ENCODE results near the gene PDGFRB.
A peak's percentile ranks its signal among the peaks of the same experiment; 100 is the strongest.

Gene PDGFRB

GRCh38 chr5:150176745-150177477 lies 21.3 kb upstream of the PDGFRB start:
- no peaks in the 10 kb centered on the region for H3K9me3 Mint-ChIP-seq
- no peak for ATAC-seq (replicated peaks)
- H3K4me3 Mint-ChIP-seq = no peak overlapping the region
- no peaks in the 10 kb centered on the region for H3K36me3 Mint-ChIP-seq
- no peak for DNase-seq
- peaks cover 21 to 41% of the 10 kb centered on the region in 2 donors for H3K27me3 Mint-ChIP-seq
- H3K27ac Mint-ChIP-seq = no peak overlapping the region
- H3K4me1 Mint-ChIP-seq = no peaks in the 10 kb centered on the region

GRCh38 chr5:150175536-150175935 lies 19.9 kb upstream of the PDGFRB start:
- Mint-ChIP-seq H3K4me1 (no peaks in the 10 kb centered on the region), H3K36me3 (no peaks in the 10 kb centered on the region), H3K4me3 (no peak overlapping the region), H3K27ac (no peak overlapping the region), H3K27me3 (peaks cover 30 to 39% of the 10 kb centered on the region in 2 donors), H3K9me3 (no peaks in the 10 kb centered on the region)
- ATAC-seq (replicated peaks) (peak in 1 of 2 donors; percentile 36), DNase-seq (no peak)

- H3K27me3 Mint-ChIP-seq = peaks cover 33 to 43% of the 10 kb centered on the region in 2 donors
- no peak overlapping the region for H3K27ac Mint-ChIP-seq
- no peaks in the 10 kb centered on the region for H3K36me3 Mint-ChIP-seq
- ATAC-seq (replicated peaks) (no peak), DNase-seq (no peak)
- no peaks in the 10 kb centered on the region for H3K9me3 Mint-ChIP-seq
- no peaks in the 10 kb centered on the region for H3K4me1 Mint-ChIP-seq
- H3K4me3 Mint-ChIP-seq = no peak overlapping the region
Observed at GRCh38 chr5:150175076-150175475, 19.4 kb upstream of the PDGFRB start.

GRCh38 chr5:150174285-150174684 lies 18.6 kb upstream of the PDGFRB start:
- DNase-seq (no peak), ATAC-seq (replicated peaks) (no peak)
- Mint-ChIP-seq H3K4me1 (no peaks in the 10 kb centered on the region), H3K27me3 (peaks cover 36 to 51% of the 10 kb centered on the region in 2 donors), H3K36me3 (no peaks in the 10 kb centered on the region), H3K9me3 (no peaks in the 10 kb centered on the region), H3K4me3 (no peak overlapping the region), H3K27ac (no peak overlapping the region)

GRCh38 chr5:150173161-150173560 lies 17.5 kb upstream of the PDGFRB start:
- no peaks in the 10 kb centered on the region for H3K9me3 Mint-ChIP-seq
- ATAC-seq (replicated peaks) (no peak), DNase-seq (no peak)
- H3K27me3 Mint-ChIP-seq = peaks cover 44 to 62% of the 10 kb centered on the region in 2 donors
- no peaks in the 10 kb centered on the region for H3K4me1 Mint-ChIP-seq
- H3K27ac Mint-ChIP-seq = no peak overlapping the region
- H3K36me3 Mint-ChIP-seq = no peaks in the 10 kb centered on the region
- H3K4me3 Mint-ChIP-seq = no peak overlapping the region

GRCh38 chr5:150172556-150172955 lies 16.9 kb upstream of the PDGFRB start:
- peaks cover 0 to 1% of the 10 kb centered on the region in 2 donors for H3K4me1 Mint-ChIP-seq
- H3K4me3 Mint-ChIP-seq = no peak overlapping the region
- H3K27me3 Mint-ChIP-seq = peaks cover 50 to 68% of the 10 kb centered on the region in 2 donors
- ATAC-seq (replicated peaks) (no peak), DNase-seq (no peak)
- no peaks in the 10 kb centered on the region for H3K36me3 Mint-ChIP-seq
- H3K27ac Mint-ChIP-seq = no peak overlapping the region
- H3K9me3 Mint-ChIP-seq = no peaks in the 10 kb centered on the region

- no peaks in the 10 kb centered on the region for H3K36me3 Mint-ChIP-seq
- no peak overlapping the region for H3K27ac Mint-ChIP-seq
- peaks cover 0 to 3% of the 10 kb centered on the region in 2 donors for H3K4me1 Mint-ChIP-seq
- DNase-seq = no peak
- H3K9me3 Mint-ChIP-seq = no peaks in the 10 kb centered on the region
- ATAC-seq (replicated peaks) = no peak
- peaks cover 53 to 71% of the 10 kb centered on the region in 2 donors for H3K27me3 Mint-ChIP-seq
- no peak overlapping the region for H3K4me3 Mint-ChIP-seq
Observed at GRCh38 chr5:150172145-150172544, 16.5 kb upstream of the PDGFRB start.

- DNase-seq = no peak
- Mint-ChIP-seq H3K36me3 (no peaks in the 10 kb centered on the region), H3K9me3 (no peaks in the 10 kb centered on the region), H3K27ac (no peak overlapping the region), H3K27me3 (peaks cover 63 to 68% of the 10 kb centered on the region in 2 donors), H3K4me3 (no peak overlapping the region), H3K4me1 (peaks cover 1 to 3% of the 10 kb centered on the region in 2 donors)
- ATAC-seq (replicated peaks) = no peak
Observed at GRCh38 chr5:150168864-150169263, 13.2 kb upstream of the PDGFRB start.

GRCh38 chr5:150167908-150168307 lies 12.3 kb upstream of the PDGFRB start:
- Mint-ChIP-seq H3K4me1 (peaks cover 5% of the 10 kb centered on the region in 2 donors), H3K4me3 (no peak overlapping the region), H3K27ac (no peak overlapping the region), H3K27me3 (peaks cover 55 to 62% of the 10 kb centered on the region in 2 donors), H3K36me3 (no peaks in the 10 kb centered on the region), H3K9me3 (no peaks in the 10 kb centered on the region)
- no peak for DNase-seq
- ATAC-seq (replicated peaks) = no peak

GRCh38 chr5:150167512-150167850 lies 11.8 kb upstream of the PDGFRB start:
- no peak for DNase-seq
- Mint-ChIP-seq H3K9me3 (no peaks in the 10 kb centered on the region), H3K4me3 (peak overlapping the region in 1 of 2 donors; percentile 42), H3K27me3 (peaks cover 54 to 61% of the 10 kb centered on the region in 2 donors), H3K27ac (no peak overlapping the region), H3K36me3 (no peaks in the 10 kb centered on the region), H3K4me1 (peaks cover 5 to 7% of the 10 kb centered on the region in 2 donors)
- ATAC-seq (replicated peaks) = no peak

- no peak within 1 kb of the TSS for H3K27ac Mint-ChIP-seq
- H3K9me3 Mint-ChIP-seq = no peaks in the 10 kb centered on the region
- H3K27me3 Mint-ChIP-seq = peaks cover 48 to 55% of the 10 kb centered on the region in 2 donors
- H3K4me3 Mint-ChIP-seq = peak within 1 kb of the TSS in 1 of 2 donors; percentile 42
- ATAC-seq (replicated peaks) = no peak
- DNase-seq = no peak
- H3K4me1 Mint-ChIP-seq = peaks cover 5 to 11% of the 10 kb centered on the region in 2 donors
- no peaks in the 10 kb centered on the region for H3K36me3 Mint-ChIP-seq
Observed at GRCh38 chr5:150166650-150167511, 11.2 kb upstream of the PDGFRB start, which contains the start of gene CDX1. Gene CDX1 (plus strand): TSS chr5:150166778. CDS start chr5:150166877, 99 bp downstream.

- H3K4me3 Mint-ChIP-seq = no peak overlapping the region
- no peak for DNase-seq
- H3K27ac Mint-ChIP-seq = no peak overlapping the region
- H3K27me3 Mint-ChIP-seq = peaks cover 44 to 51% of the 10 kb centered on the region in 2 donors
- H3K4me1 Mint-ChIP-seq = peaks cover 9 to 17% of the 10 kb centered on the region in 2 donors
- ATAC-seq (replicated peaks) = no peak
- H3K36me3 Mint-ChIP-seq = no peaks in the 10 kb centered on the region
- no peaks in the 10 kb centered on the region for H3K9me3 Mint-ChIP-seq
Observed at GRCh38 chr5:150166037-150166649, 10.5 kb upstream of the PDGFRB start.

GRCh38 chr5:150164211-150164980 lies 8.8 kb upstream of the PDGFRB start:
- Mint-ChIP-seq H3K36me3 (no peaks in the 10 kb centered on the region), H3K9me3 (no peaks in the 10 kb centered on the region), H3K4me1 (peaks cover 14 to 32% of the 10 kb centered on the region in 2 donors), H3K27me3 (peaks cover 33 to 34% of the 10 kb centered on the region in 2 donors), H3K4me3 (no peak overlapping the region), H3K27ac (peak overlapping the region; percentile 59)
- DNase-seq = no peak
- ATAC-seq (replicated peaks) = no peak

Measured in stimulated activated naive B cell treated with anti-CD40 and anti-IgM and Interleukin-4, amounts not matched to agents 10 μg/mL and 1 μg/mL and 100 μg/mL, for 72 hours (primary cell).